GM23248 (cell line): ENCODE data around the gene PRAC1. TPM values are rescaled to one million over a fixed set of nuclear protein-coding genes. Genes with fewer than 3 reads are reported as not detected.

Experiments
- DNase-seq: peaks from one replicate; pipeline ENCODE4 v3.0.0-alpha.2; 2015
- H2AFZ ChIP-seq: fragments of 200-600 bp; sonication (generic); 2 replicates; pipeline ENCODE4 v1.6.1; 2016; ENCODE audit warnings: antibody characterized with exemption
- H3F3A ChIP-seq: fragments of 200-600 bp; sonication (generic); 2 replicates; pipeline ENCODE4 v1.6.1; 2016; ENCODE audit warnings: mild to moderate bottlenecking, antibody characterized with exemption, mixed run types; ENCODE audit not compliant: insufficient read depth
- H3K27ac ChIP-seq: fragments of 200-600 bp; sonication (generic); 2 replicates; pipeline ENCODE4 v1.5.1; 2016; ENCODE audit warnings: mild to moderate bottlenecking
- H3K27me3 ChIP-seq: fragments of 200-600 bp; sonication (generic); replicated peaks from 2 replicates; pipeline ENCODE4 v1.6.1; 2016; ENCODE audit warnings: mild to moderate bottlenecking; ENCODE audit not compliant: insufficient read depth
- H3K36me3 ChIP-seq: fragments of 200-600 bp; sonication (generic); 2 replicates; pipeline ENCODE4 v1.6.1; 2016; ENCODE audit warnings: low read depth, mild to moderate bottlenecking
- H3K4me1 ChIP-seq: fragments of 200-600 bp; sonication (generic); 2 replicates; pipeline ENCODE4 v1.6.1; 2016; ENCODE audit warnings: mild to moderate bottlenecking; ENCODE audit not compliant: insufficient read depth
- H3K4me2 ChIP-seq: fragments of 200-600 bp; sonication (generic); one replicate; pipeline ENCODE4 v1.6.1; 2016; ENCODE audit warnings: mild to moderate bottlenecking; ENCODE audit not compliant: unreplicated experiment
- H3K4me3 ChIP-seq: fragments of 200-600 bp; sonication (generic); 2 replicates; pipeline ENCODE4 v1.5.1; 2016; ENCODE audit warnings: mild to moderate bottlenecking
- H3K79me2 ChIP-seq: fragments of 200-600 bp; sonication (generic); 2 replicates; pipeline ENCODE4 v1.6.1; 2016; ENCODE audit warnings: mild to moderate bottlenecking; ENCODE audit not compliant: insufficient read depth
- H3K9ac ChIP-seq: fragments of 200-600 bp; sonication (generic); 2 replicates; pipeline ENCODE4 v1.6.1; 2016; ENCODE audit warnings: mild to moderate bottlenecking
- H3K9me2 ChIP-seq: fragments of 200-600 bp; sonication (generic); 2 replicates; pipeline ENCODE4 v1.6.1; 2016; ENCODE audit warnings: mixed run types, mild to moderate bottlenecking, moderate library complexity; ENCODE audit not compliant: insufficient read depth
- H3K9me3 ChIP-seq: fragments of 200-600 bp; sonication (generic); one replicate; pipeline ENCODE4 v1.6.1; 2017; ENCODE audit warnings: low read depth
- H4K20me1 ChIP-seq: fragments of 200-600 bp; sonication (generic); 2 replicates; pipeline ENCODE4 v1.6.0; 2016; ENCODE audit not compliant: insufficient read depth
- EZH2 ChIP-seq: fragments of 200-600 bp; sonication (generic); IDR thresholded peaks from 2 replicates; pipeline ENCODE4 v1.6.1; 2018; ENCODE audit warnings: antibody characterized with exemption, mild to moderate bottlenecking; ENCODE audit not compliant: insufficient read depth, poor library complexity, severe bottlenecking
- EZH2phosphoT487 ChIP-seq: fragments of 200-600 bp; sonication (generic); IDR thresholded peaks from 2 replicates; pipeline ENCODE4 v1.6.1; 2018; ENCODE audit warnings: antibody characterized with exemption, moderate library complexity, mild to moderate bottlenecking, low read depth; ENCODE audit not compliant: insufficient read depth
- WGBS, 2 experiments: methylation state at CpG; one replicate each; pipeline ENCODE4 v1.1.6; 2015 to 2017; ENCODE audit warnings: low lambda C conversion rate in 2 of 2, low coverage in 1 of 2; ENCODE audit errors: missing lambda C conversion rate in 2 of 2; 5-methylcytosine and 5-hydroxymethylcytosine counted together
- in situ Hi-C: fragments of 300-500 bp; cut with MboI; formaldehyde crosslinking; loops from 2 replicates; pipeline ENCODE4 v1.15.0; 2020
- polyA plus RNA-seq: library from polyadenylated mRNA; unstranded; fragments of >200 nt; fragmentation: Nextera tagmentation; extraction: Ambion mirVana; gene quantifications from 2 replicates; pipeline ENCODE4 v1.2.1, GENCODE V29; 2016
- total RNA-seq: library from RNA; depleted of rRNA; stranded (reverse); fragments of >200 nt; shearing (Covaris generic); gene quantifications from 2 replicates; pipeline ENCODE4 v1.2.3, GENCODE V29; 2014

The PRAC1 gene
- total and polyA plus RNA-seq, 2 experiments from 2014 or later, result not detected

- Histone ChIP-seq H2AFZ (no peak overlapping the region), H4K20me1 (no peaks in the 10 kb centered on the region), H3K4me2 (no peak overlapping the region), H3K9me3 (no peaks in the 10 kb centered on the region), H3K27me3 (peaks cover 91% of the 10 kb centered on the region), H3K4me1 (no peaks in the 10 kb centered on the region), H3K27ac (no peak overlapping the region), H3K9ac (no peak overlapping the region), H3K79me2 (no peaks in the 10 kb centered on the region), H3K36me3 (no peaks in the 10 kb centered on the region), H3K9me2 (no peaks in the 10 kb centered on the region), H3F3A (no peaks in the 10 kb centered on the region), H3K4me3 (no peak overlapping the region)
- WGBS, 2 experiments, result 18 to 28% methylated on average over 4 of the region's 4 CpGs
- no peak for TF ChIP-seq EZH2
- TF ChIP-seq EZH2phosphoT487, result no peak
- in situ Hi-C loops, result no loop called here
- DNase-seq, result no peak
These were observed 11.2 kb downstream of the PRAC1 start for GRCh38 chr17:48711128-48711527.

DNA sequence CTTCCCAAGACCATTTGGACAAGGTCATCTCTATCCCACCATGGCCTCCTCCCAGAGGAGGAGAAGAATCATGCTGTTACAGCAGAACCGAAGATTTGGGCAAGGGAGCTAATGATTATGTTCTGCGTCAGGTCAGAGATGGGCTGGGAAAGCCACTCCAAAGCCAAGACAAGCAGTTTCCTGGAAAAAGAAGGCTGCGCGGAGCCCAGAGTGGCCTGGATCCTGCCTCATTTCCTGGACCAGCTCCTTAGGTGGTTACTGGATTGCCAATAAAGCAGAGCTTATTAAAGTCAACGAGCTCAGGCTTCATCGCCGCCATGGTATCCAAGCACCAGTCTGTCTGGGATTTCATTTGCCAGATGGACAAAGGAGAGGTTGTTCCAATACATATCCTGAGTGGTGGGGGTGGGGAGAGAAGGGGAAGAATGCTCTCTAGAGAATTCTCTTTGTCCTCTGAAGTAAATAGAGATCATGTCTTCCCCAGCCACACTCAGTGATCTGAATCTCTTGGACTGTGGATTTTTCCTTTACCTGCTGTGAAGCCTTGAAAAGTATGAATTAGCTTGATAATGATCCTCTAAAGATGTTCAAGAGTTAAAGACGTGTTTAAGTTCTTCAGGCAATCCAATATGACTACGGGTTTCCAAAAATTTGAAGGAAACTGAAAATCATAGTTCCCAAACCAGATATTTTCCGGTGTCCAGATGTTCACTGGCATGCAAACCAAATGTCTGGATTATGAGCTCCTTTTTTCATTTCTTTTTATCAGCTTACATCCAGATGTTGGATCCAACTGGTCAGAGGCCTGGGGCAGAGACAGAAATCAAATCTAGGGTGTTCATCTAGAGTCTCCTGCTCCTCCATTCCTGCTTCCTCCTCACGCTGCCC, 17.7 kb downstream of the PRAC1 start:
- TF ChIP-seq EZH2phosphoT487 (no peak), EZH2 (no peak)
- 16 to 18% methylated on average over 11 of the region's 11 CpGs for WGBS, 2 experiments

DNA sequence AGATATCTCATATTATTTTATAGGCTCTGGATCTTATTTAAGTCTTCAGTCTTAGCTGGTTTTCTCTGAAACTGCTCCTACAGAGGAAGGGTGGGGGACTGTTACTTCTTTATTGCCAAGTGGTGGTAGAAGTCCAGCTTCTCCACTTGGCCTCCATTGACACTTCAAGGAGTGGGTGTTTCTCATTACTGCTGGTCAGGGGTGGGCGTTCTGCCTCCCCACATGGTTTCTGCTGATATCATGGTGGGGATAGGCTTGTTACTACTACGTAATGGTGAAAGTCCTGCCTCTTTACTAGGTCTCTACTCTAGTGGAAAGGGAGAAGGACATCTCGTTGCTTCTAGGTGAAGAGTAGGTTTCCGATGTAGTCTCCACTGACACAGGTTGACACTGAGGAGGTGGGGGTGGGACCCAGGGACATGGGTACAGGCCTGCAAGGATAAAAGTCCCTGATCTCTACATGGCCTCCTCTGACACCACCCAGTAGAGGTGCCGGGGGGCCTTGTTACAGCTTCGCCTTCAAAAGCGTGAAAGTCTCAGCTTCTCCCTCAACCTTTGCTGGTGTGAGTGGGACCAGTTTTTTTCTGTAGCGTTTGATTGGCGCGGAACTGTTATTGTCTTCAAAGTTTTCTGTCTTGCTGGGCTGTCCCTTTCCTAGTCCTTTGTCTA, 20.3 kb downstream of the PRAC1 start:
- Histone ChIP-seq H3K27ac (no peak overlapping the region), H2AFZ (no peak overlapping the region), H3K79me2 (no peaks in the 10 kb centered on the region), H3K4me2 (no peak overlapping the region), H3K4me3 (no peak overlapping the region), H3K9ac (no peak overlapping the region), H3K36me3 (no peaks in the 10 kb centered on the region), H3K9me2 (no peaks in the 10 kb centered on the region), H3K4me1 (no peaks in the 10 kb centered on the region), H4K20me1 (no peaks in the 10 kb centered on the region), H3K9me3 (no peaks in the 10 kb centered on the region), H3F3A (no peaks in the 10 kb centered on the region), H3K27me3 (peaks cover 86% of the 10 kb centered on the region)
- DNase-seq, result no peak
- 67 to 71% methylated on average over 10 of the region's 10 CpGs for WGBS, 2 experiments
- in situ Hi-C loops, result no loop called here
- TF ChIP-seq EZH2phosphoT487, result no peak
- TF ChIP-seq EZH2, result no peak

More for the DNA sequence above, 17.7 kb downstream of the PRAC1 start:
- Histone ChIP-seq H3F3A (no peaks in the 10 kb centered on the region), H3K4me1 (no peaks in the 10 kb centered on the region), H3K9me3 (no peaks in the 10 kb centered on the region), H4K20me1 (no peaks in the 10 kb centered on the region), H3K9me2 (no peaks in the 10 kb centered on the region), H3K27ac (no peak overlapping the region), H3K79me2 (no peaks in the 10 kb centered on the region), H3K27me3 (peaks cover 98% of the 10 kb centered on the region), H3K4me2 (no peak overlapping the region), H2AFZ (no peak overlapping the region), H3K36me3 (no peaks in the 10 kb centered on the region), H3K9ac (no peak overlapping the region), H3K4me3 (no peak overlapping the region)
- DNase-seq, result no peak
- in situ Hi-C loops, result no loop called here

- Histone ChIP-seq H3K4me3 (no peak overlapping the region), H3F3A (no peaks in the 10 kb centered on the region), H3K4me1 (no peaks in the 10 kb centered on the region), H3K27ac (no peak overlapping the region), H4K20me1 (no peaks in the 10 kb centered on the region), H3K9me2 (no peaks in the 10 kb centered on the region), H3K36me3 (no peaks in the 10 kb centered on the region), H2AFZ (no peak overlapping the region), H3K9me3 (no peaks in the 10 kb centered on the region), H3K9ac (no peak overlapping the region), H3K27me3 (peaks cover 58% of the 10 kb centered on the region), H3K4me2 (no peak overlapping the region), H3K79me2 (no peaks in the 10 kb centered on the region)
- no peak for DNase-seq
- in situ Hi-C loops, result no loop called here
- TF ChIP-seq EZH2 (no peak), EZH2phosphoT487 (no peak)
- WGBS, 2 experiments, result 28 to 55% methylated on average over 1 of the region's 1 CpG
These were observed 29.1 kb downstream of the PRAC1 start for GRCh38 chr17:48693178-48693577.
